Bronchial epithelial cell (primary cell): ENCODE measurements around the gene IFI27L1. TPM values are rescaled to one million over a fixed set of nuclear protein-coding genes. Genes with fewer than 3 reads are reported as not detected.

Experiments used
- DNase-seq: peaks from one replicate; pipeline ENCODE4 v3.0.0-alpha.2; 2010; ENCODE audit warnings: low read depth
- FAIRE-seq: peaks from 2 replicates; lab custom pipeline; 2011; peaks lifted over from hg19 to GRCh38; lab: Jason Lieb, UNC
- H3K27me3 ChIP-seq: 2 replicates; pipeline ENCODE4 v1.5.1; 2011; ENCODE audit warnings: low read length; ENCODE audit not compliant: control insufficient read depth, insufficient read depth
- H3K36me3 ChIP-seq: 2 replicates; pipeline ENCODE4 v1.5.1; 2011; ENCODE audit warnings: low read length; ENCODE audit not compliant: control insufficient read depth, insufficient read depth
- H3K4me3 ChIP-seq: 2 replicates; pipeline ENCODE4 v1.5.1; 2011; ENCODE audit warnings: mild to moderate bottlenecking, low read depth, low read length, control low read depth
- total RNA-seq: library from RNA; depleted of rRNA; stranded (reverse); fragments of >200 nt; gene quantifications from 2 replicates; pipeline ENCODE4 v1.2.1, GENCODE V29; 2014
- TF ChIP-seq, protein P1 (sequence below): IDR thresholded peaks from 2 replicates; pipeline ENCODE4 v1.5.1; 2011; ENCODE audit warnings: mild to moderate bottlenecking, moderate library complexity, low read length, control low read depth, inconsistent platforms; ENCODE audit not compliant: insufficient read depth, severe bottlenecking

Gene IFI27L1
- total RNA-seq, 1 donor from 2014 or later, result 8.7 TPM

DNA sequence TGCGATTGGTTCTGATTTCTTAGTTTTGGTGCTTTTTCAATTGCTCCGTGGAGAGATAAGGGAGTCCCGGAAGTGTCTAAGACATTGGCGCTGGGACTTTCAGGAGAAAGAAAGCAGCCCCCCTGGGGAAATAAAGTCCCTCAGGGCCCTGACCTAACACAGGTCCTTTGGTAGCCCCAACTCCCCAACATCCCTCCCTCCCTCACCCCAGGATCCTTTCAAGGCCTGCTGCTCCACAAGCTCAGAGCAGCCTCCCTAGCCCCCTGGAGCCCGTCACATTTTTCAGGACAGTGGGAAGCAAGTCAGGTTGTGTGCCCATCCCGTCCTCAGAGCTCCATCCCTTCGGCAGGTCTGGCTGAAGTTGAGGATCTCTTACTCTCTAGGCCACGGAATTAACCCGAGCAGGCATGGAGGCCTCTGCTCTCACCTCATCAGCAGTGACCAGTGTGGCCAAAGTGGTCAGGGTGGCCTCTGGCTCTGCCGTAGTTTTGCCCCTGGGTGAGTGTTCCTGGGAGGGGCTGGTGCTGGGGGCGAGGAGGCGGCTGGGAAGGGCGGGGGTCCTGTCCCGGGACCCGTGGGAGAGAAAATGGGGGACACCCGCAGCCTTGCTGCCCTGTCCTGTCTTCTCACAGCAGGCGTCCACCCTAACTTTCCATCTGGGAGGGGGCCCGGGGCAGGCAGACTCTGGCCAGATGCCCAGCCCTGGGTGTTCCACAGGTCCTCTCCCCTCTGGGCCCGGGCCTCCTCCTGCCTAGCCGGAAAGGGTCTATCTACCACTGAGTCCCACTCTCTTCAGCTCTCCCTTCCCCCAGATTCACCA lies 30.4 kb downstream of the IFI27L1 start:
- Histone ChIP-seq H3K4me3 (no peak overlapping the region), H3K27me3 (peaks cover 1% of the 10 kb centered on the region), H3K36me3 (no peaks in the 10 kb centered on the region)
- no peak for DNase-seq
- TF ChIP-seq, protein P1, sequence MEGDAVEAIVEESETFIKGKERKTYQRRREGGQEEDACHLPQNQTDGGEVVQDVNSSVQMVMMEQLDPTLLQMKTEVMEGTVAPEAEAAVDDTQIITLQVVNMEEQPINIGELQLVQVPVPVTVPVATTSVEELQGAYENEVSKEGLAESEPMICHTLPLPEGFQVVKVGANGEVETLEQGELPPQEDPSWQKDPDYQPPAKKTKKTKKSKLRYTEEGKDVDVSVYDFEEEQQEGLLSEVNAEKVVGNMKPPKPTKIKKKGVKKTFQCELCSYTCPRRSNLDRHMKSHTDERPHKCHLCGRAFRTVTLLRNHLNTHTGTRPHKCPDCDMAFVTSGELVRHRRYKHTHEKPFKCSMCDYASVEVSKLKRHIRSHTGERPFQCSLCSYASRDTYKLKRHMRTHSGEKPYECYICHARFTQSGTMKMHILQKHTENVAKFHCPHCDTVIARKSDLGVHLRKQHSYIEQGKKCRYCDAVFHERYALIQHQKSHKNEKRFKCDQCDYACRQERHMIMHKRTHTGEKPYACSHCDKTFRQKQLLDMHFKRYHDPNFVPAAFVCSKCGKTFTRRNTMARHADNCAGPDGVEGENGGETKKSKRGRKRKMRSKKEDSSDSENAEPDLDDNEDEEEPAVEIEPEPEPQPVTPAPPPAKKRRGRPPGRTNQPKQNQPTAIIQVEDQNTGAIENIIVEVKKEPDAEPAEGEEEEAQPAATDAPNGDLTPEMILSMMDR, result no peak
- FAIRE-seq, result no peak

GRCh38 chr14:94112513-94113063 lies 31.5 kb downstream of the IFI27L1 start:
- no peak overlapping the region for H3K4me3 ChIP-seq
- peaks cover 3% of the 10 kb centered on the region for H3K27me3 ChIP-seq
- no peaks in the 10 kb centered on the region for H3K36me3 ChIP-seq
- TF ChIP-seq, protein P1, result no peak
- FAIRE-seq, result no peak
- no peak for DNase-seq

DNA sequence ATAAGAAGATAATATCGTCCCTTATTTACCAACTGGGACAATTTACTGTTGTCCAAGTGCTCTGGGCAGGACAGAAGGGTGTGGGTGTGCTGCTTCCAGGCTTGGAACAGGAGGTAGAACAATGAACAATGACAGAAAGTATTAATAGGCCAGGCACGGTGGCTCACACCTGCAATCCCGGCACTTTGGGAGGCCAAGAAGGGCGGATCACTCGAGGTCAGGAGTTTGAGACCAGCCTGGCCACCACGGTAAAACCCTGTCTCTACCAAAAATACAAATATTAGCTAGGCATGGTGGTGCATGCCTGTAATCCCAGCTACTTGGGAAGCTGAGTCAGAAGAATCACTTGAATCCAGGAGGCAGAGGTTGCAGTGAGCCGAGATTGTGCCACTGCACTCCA lies 32.0 kb downstream of the IFI27L1 start:
- H3K4me3 ChIP-seq, result no peak overlapping the region
- peaks cover 3% of the 10 kb centered on the region for H3K27me3 ChIP-seq
- H3K36me3 ChIP-seq, result no peaks in the 10 kb centered on the region
- TF ChIP-seq, protein P1, result no peak
- DNase-seq, result no peak
- FAIRE-seq, result no peak

DNA sequence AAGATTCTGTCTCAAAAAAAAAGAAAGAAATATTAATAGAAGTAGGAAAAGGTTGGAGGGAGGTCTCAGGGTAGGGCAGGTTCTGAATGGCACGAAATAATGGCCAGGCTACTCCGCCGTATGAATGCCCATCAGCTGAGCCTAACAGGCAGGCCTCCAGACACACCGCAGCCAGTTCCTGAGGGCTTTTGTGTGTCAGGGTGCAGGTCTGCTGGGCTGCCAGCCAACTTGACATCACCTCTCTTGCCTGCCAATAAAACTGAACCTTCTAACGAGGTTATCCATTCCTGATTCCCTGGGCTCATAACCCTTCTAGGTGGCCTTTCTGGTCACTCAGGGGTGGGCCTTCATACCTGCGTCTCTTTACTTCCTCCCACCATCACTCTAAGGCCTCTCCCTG lies 32.4 kb downstream of the IFI27L1 start:
- DNase-seq (peak; percentile 28), FAIRE-seq (no peak)
- Histone ChIP-seq H3K27me3 (peaks cover 3% of the 10 kb centered on the region), H3K36me3 (no peaks in the 10 kb centered on the region), H3K4me3 (no peak overlapping the region)
- TF ChIP-seq, protein P1, result no peak

DNA sequence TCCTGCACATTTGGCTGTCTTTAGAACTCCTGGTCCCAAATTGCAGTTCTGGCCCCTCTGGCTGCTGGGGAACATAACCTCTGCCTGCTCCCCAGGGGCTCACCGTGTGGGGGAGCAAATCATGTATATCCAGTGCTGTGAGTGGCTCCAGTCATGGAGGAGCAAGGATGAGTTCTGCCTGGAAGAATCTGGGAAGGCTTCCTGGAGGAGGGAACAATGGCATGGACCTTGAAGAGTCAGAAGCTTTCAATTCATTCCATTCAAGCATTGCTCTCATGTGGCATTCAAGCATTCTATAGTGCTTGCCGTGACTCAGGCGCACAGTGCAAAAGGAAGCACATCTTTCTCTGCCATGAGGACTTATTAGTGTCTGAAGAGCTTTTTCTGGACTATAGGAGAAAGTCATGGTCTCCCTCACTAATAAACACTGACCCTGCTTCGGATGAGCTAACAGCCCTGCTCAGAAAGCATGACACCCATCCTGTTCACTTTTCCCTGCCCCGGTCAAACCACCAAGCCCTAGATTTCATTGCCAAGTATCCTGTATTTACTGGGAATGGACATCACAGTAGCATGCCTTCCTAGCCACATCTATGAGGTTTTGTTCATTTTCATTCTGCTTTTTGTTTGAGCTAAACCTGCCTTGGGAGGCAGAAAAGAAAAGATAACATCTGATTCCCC lies 32.9 kb downstream of the IFI27L1 start:
- no peak for DNase-seq
- peaks cover 3% of the 10 kb centered on the region for H3K27me3 ChIP-seq
- H3K4me3 ChIP-seq, result no peak overlapping the region
- peak; percentile 64 for FAIRE-seq
- TF ChIP-seq, protein P1, result no peak
- no peaks in the 10 kb centered on the region for H3K36me3 ChIP-seq
